ENCODE measurements around the gene CHSY3. TPM values are rescaled to one million over a fixed set of nuclear protein-coding genes. Genes with fewer than 3 reads are reported as not detected.

The CHSY3 gene
- total and polyA plus RNA-seq, 2 experiments from 2014 or later: 0.44 to 3.0 TPM

- TF ChIP-seq NANOG (IDR thresholded peaks at IDR 0.05; ENCODE audit: borderline replicate concordance) (no peak), ETS1 (IDR thresholded peaks at IDR 0.05) (no peak), CREB1 (CRISPR knock-in tag; IDR thresholded peaks at IDR 0.05; ENCODE audit: low read depth) (no peak), CTCF (conservative IDR thresholded peaks at IDR 0.05; ENCODE audit: low read depth in 2 of 2) (no peak), JUNB (IDR thresholded peaks at IDR 0.05; ENCODE audit: unreplicated experiment) (no peak), POLR2AphosphoS5 (IDR thresholded peaks at IDR 0.05; ENCODE audit: low read depth) (no peak)
These were observed 119.7 kb downstream of the CHSY3 start (continued) for GRCh38 chr5:130024006-130024405.

- H3K27ac ChIP-seq (ENCODE audit: low read depth): no peak overlapping the region
- H3K27me3 ChIP-seq (ENCODE audit: insufficient read depth): no peaks in the 10 kb centered on the region
- H4K20me1 ChIP-seq (replicated peaks; ENCODE audit: insufficient read depth): no peaks in the 10 kb centered on the region
- no peaks in the 10 kb centered on the region for H3K27me3 Mint-ChIP-seq (ENCODE audit: insufficient read depth, low read depth, poor library complexity)
- H3F3A ChIP-seq (replicated peaks; ENCODE audit: low read depth): no peaks in the 10 kb centered on the region
- H3K9me2 ChIP-seq (ENCODE audit: insufficient read depth): no peaks in the 10 kb centered on the region
- H3K27ac Mint-ChIP-seq: no peak overlapping the region
- H3K36me3 ChIP-seq (ENCODE audit: insufficient read depth): no peaks in the 10 kb centered on the region
- no peaks in the 10 kb centered on the region for H3K36me3 Mint-ChIP-seq (ENCODE audit: low read depth)
- no peak overlapping the region for H3K4me3 ChIP-seq
- no peaks in the 10 kb centered on the region for H3K9me3 Mint-ChIP-seq
- H3K4me2 ChIP-seq: no peak overlapping the region
- H2AFZ ChIP-seq: no peak overlapping the region
- no peaks in the 10 kb centered on the region for H3K4me1 ChIP-seq (ENCODE audit: insufficient read depth)
- DNase-seq (ENCODE audit: low spot score): no peak
- H3K4me3 Mint-ChIP-seq: no peak overlapping the region
- H3K79me2 ChIP-seq (replicated peaks; ENCODE audit: insufficient read depth): no peaks in the 10 kb centered on the region
- no peak for ATAC-seq
- no peaks in the 10 kb centered on the region for H3K4me1 Mint-ChIP-seq
- TF ChIP-seq, protein P1, sequence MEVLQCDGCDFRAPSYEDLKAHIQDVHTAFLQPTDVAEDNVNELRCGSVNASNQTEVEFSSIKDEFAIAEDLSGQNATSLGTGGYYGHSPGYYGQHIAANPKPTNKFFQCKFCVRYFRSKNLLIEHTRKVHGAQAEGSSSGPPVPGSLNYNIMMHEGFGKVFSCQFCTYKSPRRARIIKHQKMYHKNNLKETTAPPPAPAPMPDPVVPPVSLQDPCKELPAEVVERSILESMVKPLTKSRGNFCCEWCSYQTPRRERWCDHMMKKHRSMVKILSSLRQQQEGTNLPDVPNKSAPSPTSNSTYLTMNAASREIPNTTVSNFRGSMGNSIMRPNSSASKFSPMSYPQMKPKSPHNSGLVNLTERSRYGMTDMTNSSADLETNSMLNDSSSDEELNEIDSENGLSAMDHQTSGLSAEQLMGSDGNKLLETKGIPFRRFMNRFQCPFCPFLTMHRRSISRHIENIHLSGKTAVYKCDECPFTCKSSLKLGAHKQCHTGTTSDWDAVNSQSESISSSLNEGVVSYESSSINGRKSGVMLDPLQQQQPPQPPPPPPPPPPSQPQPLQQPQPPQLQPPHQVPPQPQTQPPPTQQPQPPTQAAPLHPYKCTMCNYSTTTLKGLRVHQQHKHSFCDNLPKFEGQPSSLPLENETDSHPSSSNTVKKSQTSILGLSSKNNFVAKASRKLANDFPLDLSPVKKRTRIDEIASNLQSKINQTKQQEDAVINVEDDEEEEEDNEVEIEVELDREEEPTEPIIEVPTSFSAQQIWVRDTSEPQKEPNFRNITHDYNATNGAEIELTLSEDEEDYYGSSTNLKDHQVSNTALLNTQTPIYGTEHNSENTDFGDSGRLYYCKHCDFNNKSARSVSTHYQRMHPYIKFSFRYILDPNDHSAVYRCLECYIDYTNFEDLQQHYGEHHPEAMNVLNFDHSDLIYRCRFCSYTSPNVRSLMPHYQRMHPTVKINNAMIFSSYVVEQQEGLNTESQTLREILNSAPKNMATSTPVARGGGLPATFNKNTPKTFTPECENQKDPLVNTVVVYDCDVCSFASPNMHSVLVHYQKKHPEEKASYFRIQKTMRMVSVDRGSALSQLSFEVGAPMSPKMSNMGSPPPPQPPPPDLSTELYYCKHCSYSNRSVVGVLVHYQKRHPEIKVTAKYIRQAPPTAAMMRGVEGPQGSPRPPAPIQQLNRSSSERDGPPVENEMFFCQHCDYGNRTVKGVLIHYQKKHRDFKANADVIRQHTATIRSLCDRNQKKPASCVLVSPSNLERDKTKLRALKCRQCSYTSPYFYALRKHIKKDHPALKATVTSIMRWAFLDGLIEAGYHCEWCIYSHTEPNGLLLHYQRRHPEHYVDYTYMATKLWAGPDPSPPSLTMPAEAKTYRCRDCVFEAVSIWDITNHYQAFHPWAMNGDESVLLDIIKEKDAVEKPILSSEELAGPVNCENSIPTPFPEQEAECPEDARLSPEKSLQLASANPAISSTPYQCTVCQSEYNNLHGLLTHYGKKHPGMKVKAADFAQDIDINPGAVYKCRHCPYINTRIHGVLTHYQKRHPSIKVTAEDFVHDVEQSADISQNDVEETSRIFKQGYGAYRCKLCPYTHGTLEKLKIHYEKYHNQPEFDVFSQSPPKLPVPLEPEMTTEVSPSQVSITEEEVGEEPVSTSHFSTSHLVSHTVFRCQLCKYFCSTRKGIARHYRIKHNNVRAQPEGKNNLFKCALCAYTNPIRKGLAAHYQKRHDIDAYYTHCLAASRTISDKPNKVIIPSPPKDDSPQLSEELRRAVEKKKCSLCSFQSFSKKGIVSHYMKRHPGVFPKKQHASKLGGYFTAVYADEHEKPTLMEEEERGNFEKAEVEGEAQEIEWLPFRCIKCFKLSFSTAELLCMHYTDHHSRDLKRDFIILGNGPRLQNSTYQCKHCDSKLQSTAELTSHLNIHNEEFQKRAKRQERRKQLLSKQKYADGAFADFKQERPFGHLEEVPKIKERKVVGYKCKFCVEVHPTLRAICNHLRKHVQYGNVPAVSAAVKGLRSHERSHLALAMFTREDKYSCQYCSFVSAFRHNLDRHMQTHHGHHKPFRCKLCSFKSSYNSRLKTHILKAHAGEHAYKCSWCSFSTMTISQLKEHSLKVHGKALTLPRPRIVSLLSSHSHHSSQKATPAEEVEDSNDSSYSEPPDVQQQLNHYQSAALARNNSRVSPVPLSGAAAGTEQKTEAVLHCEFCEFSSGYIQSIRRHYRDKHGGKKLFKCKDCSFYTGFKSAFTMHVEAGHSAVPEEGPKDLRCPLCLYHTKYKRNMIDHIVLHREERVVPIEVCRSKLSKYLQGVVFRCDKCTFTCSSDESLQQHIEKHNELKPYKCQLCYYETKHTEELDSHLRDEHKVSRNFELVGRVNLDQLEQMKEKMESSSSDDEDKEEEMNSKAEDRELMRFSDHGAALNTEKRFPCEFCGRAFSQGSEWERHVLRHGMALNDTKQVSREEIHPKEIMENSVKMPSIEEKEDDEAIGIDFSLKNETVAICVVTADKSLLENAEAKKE (CRISPR knock-in tag; IDR thresholded peaks at IDR 0.05): no peak
- TF ChIP-seq JUNB (IDR thresholded peaks at IDR 0.05; ENCODE audit: unreplicated experiment) (no peak), EZH2phosphoT487 (IDR thresholded peaks at IDR 0.05; ENCODE audit: unreplicated experiment) (no peak), EZH2 (IDR thresholded peaks at IDR 0.05; ENCODE audit: low read depth, unreplicated experiment) (no peak), STAT1 (IDR thresholded peaks at IDR 0.05; ENCODE audit: unreplicated experiment) (no peak), ZNF331 (CRISPR knock-in tag; IDR thresholded peaks at IDR 0.05; ENCODE audit: low read depth) (no peak), CTCF (conservative IDR thresholded peaks at IDR 0.05; ENCODE audit: low read depth in 2 of 2) (no peak), NANOG (IDR thresholded peaks at IDR 0.05; ENCODE audit: borderline replicate concordance) (no peak), POLR2AphosphoS5 (IDR thresholded peaks at IDR 0.05; ENCODE audit: low read depth) (no peak), ZNF114 (CRISPR knock-in tag; IDR thresholded peaks at IDR 0.05) (no peak)
These were observed 121.2 kb downstream of the CHSY3 start for GRCh38 chr5:130025511-130025910.

Data from GM23338 (cell line).